Motor neuron (in vitro differentiated cells): Measurements from ENCODE around the gene CACNA1H. TPM values are rescaled to one million over a fixed set of nuclear protein-coding genes. Genes with fewer than 3 reads are reported as not detected.

ENCODE experiments used
- ATAC-seq, 8 experiments: fragments of 200-7000 bp; cut with Tn5 transposase; replicated peaks in 6 of 8; 2 replicates each; pipeline ENCODE4 v1.8.0; 2021; ENCODE audit warnings: mild to moderate bottlenecking in 8 of 8, moderate library complexity in 8 of 8
- H3K27ac ChIP-seq, 2 donors: fragments of 250-450 bp; sonication (Bioruptor Pico); 2 replicates each; pipeline ENCODE4 v1.9.0; 2021; ENCODE audit warnings: antibody characterized with exemption in 2 of 2, mild to moderate bottlenecking in 2 of 2, moderate library complexity in 1 of 2
- H3K4me1 ChIP-seq, 2 donors: fragments of 250-450 bp; sonication (Bioruptor Pico); replicated peaks in 1 of 2; 2 replicates each; pipeline ENCODE4 v1.6.1; 2021; ENCODE audit warnings: antibody characterized with exemption in 2 of 2, mild to moderate bottlenecking in 2 of 2, moderate library complexity in 1 of 2
- H3K4me3 ChIP-seq, 5 donors: fragments of 250-450 bp; sonication (Bioruptor Pico); 2 replicates each; pipeline ENCODE4 v1.9.0; 2021; ENCODE audit warnings: antibody characterized with exemption in 5 of 5, mild to moderate bottlenecking in 5 of 5, moderate library complexity in 4 of 5
- WGBS, 10 experiments: fragments of 450-650 bp; shearing (Covaris generic); methylation state at CpG; one replicate each; pipeline ENCODE4 v1.0.0; 2022; 5-methylcytosine and 5-hydroxymethylcytosine counted together
- in situ Hi-C, 9 experiments: fragments of 400-800 bp; cut with MboI; loops; one replicate each; pipeline ENCODE4 v1.15.0; 2021; ENCODE audit warnings: low sequenced_read_pairs in 9 of 9, low pct_unique_long_range_greater_than_20kb in 2 of 9; ENCODE audit not compliant: unreplicated experiment in 9 of 9
- total RNA-seq, 8 experiments: library from RNA; unstranded; fragments of 300-600 nt; gene quantifications; 2 replicates each; pipeline versions ENCODE4 v1.2.3 to v1.2.4, GENCODE V29; 2022

CACNA1H gene
- total RNA-seq, 8 experiments from 2014 or later, result 0.36 to 30.6 (median 20.9) TPM; not detected in 1

- no peak for ATAC-seq
- in situ Hi-C loops, result loop anchor here in 2 of 9 experiments (10.0 kb wide), 1 partner anchor 85 kb away; no protein-coding TSS in a partner anchor
- WGBS, 10 experiments, result 100% methylated on average over 1 of the region's 19 CpGs; no CpG with 5 or more reads in 9 of the 10 experiments
- peaks cover 3% of the 10 kb centered on the region in 2 donors for H3K4me1 ChIP-seq
- H3K27ac ChIP-seq, result no peak overlapping the region
- no peak overlapping the region for H3K4me3 ChIP-seq
These were observed 46.6 kb downstream of the CACNA1H start for GRCh38 chr16:1199347-1200013.

- Histone ChIP-seq H3K4me1 (no peaks in the 10 kb centered on the region), H3K4me3 (no peak overlapping the region), H3K27ac (no peak overlapping the region)
- 76 to 100% (median 91%) methylated on average over 1 to 17 of the region's 38 CpGs; no CpG with 5 or more reads in 3 of the 10 experiments for WGBS, 10 experiments
- in situ Hi-C loops, result no loop called here
- no peak for ATAC-seq
These were observed 47.2 kb downstream of the CACNA1H start for GRCh38 chr16:1200014-1200627.

GRCh38 chr16:1201444-1201843 is 48.5 kb downstream of the CACNA1H start:
- in situ Hi-C loops, result no loop called here
- WGBS, 10 experiments, result 91 to 100% methylated on average over 2 to 12 of the region's 25 CpGs; no CpG with 5 or more reads in 8 of the 10 experiments
- H3K4me1 ChIP-seq, result no peaks in the 10 kb centered on the region
- H3K27ac ChIP-seq, result no peak overlapping the region
- no peak for ATAC-seq
- H3K4me3 ChIP-seq, result no peak overlapping the region

- in situ Hi-C loops, result no loop called here
- WGBS, 10 experiments, result 80% methylated on average over 1 of the region's 18 CpGs; no CpG with 5 or more reads in 9 of the 10 experiments
- no peak overlapping the region for H3K27ac ChIP-seq
- H3K4me3 ChIP-seq, result no peak overlapping the region
- ATAC-seq, result peak in 2 of 8 experiments; percentile 6 to 8
- no peaks in the 10 kb centered on the region for H3K4me1 ChIP-seq
These were observed 49.4 kb downstream of the CACNA1H start for GRCh38 chr16:1202274-1202673.

GRCh38 chr16:1204933-1205332 is 52.0 kb downstream of the CACNA1H start:
- Histone ChIP-seq H3K4me3 (no peak overlapping the region), H3K4me1 (no peaks in the 10 kb centered on the region), H3K27ac (no peak overlapping the region)
- in situ Hi-C loops, result no loop called here
- 92% methylated on average over 7 of the region's 21 CpGs; no CpG with 5 or more reads in 9 of the 10 experiments for WGBS, 10 experiments
- ATAC-seq, result peak in 1 of 8 experiments; percentile 65

- Histone ChIP-seq H3K4me3 (no peak overlapping the region), H3K4me1 (no peaks in the 10 kb centered on the region), H3K27ac (no peak overlapping the region)
- no peak for ATAC-seq
- in situ Hi-C loops, result no loop called here
- WGBS, 10 experiments, result no CpG with 5 or more reads among the region's 9 CpGs
These were observed 53.4 kb downstream of the CACNA1H start for GRCh38 chr16:1206326-1206725.

GRCh38 chr16:1206786-1207185 is 53.9 kb downstream of the CACNA1H start:
- no CpG with 5 or more reads among the region's 16 CpGs for WGBS, 10 experiments
- Histone ChIP-seq H3K4me3 (no peak overlapping the region), H3K27ac (no peak overlapping the region), H3K4me1 (no peaks in the 10 kb centered on the region)
- no peak for ATAC-seq
- in situ Hi-C loops, result no loop called here

- H3K27ac ChIP-seq, result no peak overlapping the region
- in situ Hi-C loops, result no loop called here
- H3K4me1 ChIP-seq, result no peaks in the 10 kb centered on the region
- no peak overlapping the region for H3K4me3 ChIP-seq
- 20 to 100% (median 87%) methylated on average over 1 to 9 of the region's 22 CpGs; no CpG with 5 or more reads in 5 of the 10 experiments for WGBS, 10 experiments
- ATAC-seq, result no peak
These were observed 55.4 kb downstream of the CACNA1H start for GRCh38 chr16:1208239-1208830.

- Histone ChIP-seq H3K4me1 (no peaks in the 10 kb centered on the region), H3K4me3 (no peak overlapping the region), H3K27ac (no peak overlapping the region)
- WGBS, 10 experiments, result 93 to 96% methylated on average over 3 to 5 of the region's 43 CpGs; no CpG with 5 or more reads in 8 of the 10 experiments
- in situ Hi-C loops, result no loop called here
- no peak for ATAC-seq
These were observed 56.2 kb downstream of the CACNA1H start for GRCh38 chr16:1209081-1209480.

GRCh38 chr16:1210461-1210860 is 57.6 kb downstream of the CACNA1H start:
- ATAC-seq, result no peak
- H3K27ac ChIP-seq, result no peak overlapping the region
- no peak overlapping the region for H3K4me3 ChIP-seq
- in situ Hi-C loops, result no loop called here
- H3K4me1 ChIP-seq, result no peaks in the 10 kb centered on the region
- WGBS, 10 experiments, result no CpG with 5 or more reads among the region's 23 CpGs

- H3K4me1 ChIP-seq, result no peaks in the 10 kb centered on the region
- ATAC-seq, result no peak
- no peak overlapping the region for H3K4me3 ChIP-seq
- H3K27ac ChIP-seq, result no peak overlapping the region
- in situ Hi-C loops, result no loop called here
- WGBS, 10 experiments, result 95 to 100% methylated on average over 3 to 4 of the region's 65 CpGs; no CpG with 5 or more reads in 8 of the 10 experiments
These were observed 58.8 kb downstream of the CACNA1H start for GRCh38 chr16:1211451-1212268.

- WGBS, 10 experiments, result 67 to 86% methylated on average over 1 to 9 of the region's 40 CpGs; no CpG with 5 or more reads in 8 of the 10 experiments
- ATAC-seq, result no peak
- Histone ChIP-seq H3K4me3 (no peak overlapping the region), H3K4me1 (no peaks in the 10 kb centered on the region), H3K27ac (no peak overlapping the region)
- in situ Hi-C loops, result no loop called here
These were observed 59.8 kb downstream of the CACNA1H start for GRCh38 chr16:1212616-1213194.
